GM12864 (cell line): ENCODE measurements around the gene PTPN5.

Experiments used
- DNase-seq: peaks from one replicate; pipeline ENCODE4 v3.0.0-alpha.2; 2011; ENCODE audit warnings: low read depth
- H3K4me3 ChIP-seq: 2 replicates; pipeline ENCODE4 v1.5.1; 2011; ENCODE audit warnings: mild to moderate bottlenecking, low read depth, low read length, control low read depth
- CTCF ChIP-seq: IDR thresholded peaks from 2 replicates; pipeline ENCODE4 v1.5.1; 2011; ENCODE audit warnings: low read depth, mild to moderate bottlenecking, moderate library complexity, low read length, control low read depth, inconsistent platforms; ENCODE audit errors: missing control alignments

PTPN5 gene

DNA sequence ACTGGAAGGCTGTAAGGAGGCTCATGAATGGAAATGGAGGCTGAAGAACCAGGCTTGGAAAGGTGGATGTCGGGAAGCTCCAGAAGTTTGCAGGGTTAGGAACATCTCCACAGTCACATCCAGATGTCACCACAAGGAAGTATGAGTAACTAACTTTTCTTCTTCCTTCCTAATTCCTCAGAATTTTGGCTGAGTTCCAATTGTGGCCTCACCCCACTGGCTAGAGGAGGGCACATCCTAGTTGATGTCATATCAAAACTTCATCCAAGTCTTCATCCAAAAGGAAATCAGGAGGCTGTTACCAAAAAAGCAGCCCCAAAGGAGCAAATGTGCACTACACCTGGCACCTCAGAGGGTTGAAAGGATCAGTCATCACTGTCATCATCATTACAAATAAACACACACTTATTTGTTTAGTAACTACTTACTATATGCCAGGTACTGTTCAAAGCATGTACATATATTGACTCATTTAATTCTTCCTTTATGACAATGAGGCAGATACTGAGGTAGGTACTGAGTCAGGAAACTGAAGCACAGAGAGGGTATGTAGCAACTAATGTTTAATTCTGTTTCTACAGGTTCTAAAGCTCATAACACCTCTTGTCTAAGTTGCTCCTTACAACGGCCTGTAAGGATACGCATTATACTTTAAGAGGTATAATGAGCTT, 7.3 kb upstream of the PTPN5 start:
- TF ChIP-seq CTCF, result no peak
- DNase-seq, result no peak
- no peak overlapping the region for H3K4me3 ChIP-seq

- DNase-seq, result no peak
- no peak for TF ChIP-seq CTCF
- H3K4me3 ChIP-seq, result no peak overlapping the region
Observed at GRCh38 chr11:18794956-18795355, 3.4 kb upstream of the PTPN5 start.

- DNase-seq, result no peak
Observed at GRCh38 chr11:18792827-18793226, 1.2 kb upstream of the PTPN5 start.

DNA sequence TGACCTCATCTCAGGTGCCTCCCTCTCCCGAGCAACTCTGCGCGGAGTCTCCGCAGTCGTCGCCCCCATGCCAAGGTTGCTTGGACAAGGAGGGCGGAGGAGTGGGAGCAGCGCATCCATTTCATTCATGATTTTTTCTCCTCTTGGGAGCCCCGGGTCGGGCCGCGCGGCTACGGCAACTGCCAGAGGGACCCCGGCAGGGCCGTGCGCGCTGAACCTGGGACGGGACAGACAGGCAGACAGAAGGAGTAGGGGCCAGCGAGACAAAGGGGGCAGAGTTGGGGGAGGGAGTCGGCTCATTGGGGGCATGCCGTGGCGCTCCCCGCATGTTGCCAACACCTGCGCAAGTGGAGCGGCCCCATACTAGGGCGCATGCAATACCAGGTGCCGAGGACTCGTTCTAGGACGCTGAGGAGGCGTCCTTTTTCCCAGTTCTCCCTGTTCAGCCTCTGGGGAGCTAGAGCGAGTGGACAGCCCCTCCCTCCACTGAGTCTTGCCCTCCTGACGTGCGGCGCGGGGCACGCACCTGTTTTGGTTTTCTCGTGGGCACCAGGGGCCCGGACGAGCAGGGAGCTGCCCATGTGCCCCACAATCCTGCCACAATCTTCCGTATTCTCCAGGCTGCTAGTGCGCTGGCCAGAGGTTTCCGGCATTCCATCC, 501 bp upstream of the PTPN5 start:
- H3K4me3 ChIP-seq, result no peak overlapping the region
- DNase-seq, result no peak
- TF ChIP-seq CTCF, result no peak

More at GRCh38 chr11:18792827-18793226, 1.2 kb upstream of the PTPN5 start:
- no peak overlapping the region for H3K4me3 ChIP-seq
- TF ChIP-seq CTCF, result no peak

DNA sequence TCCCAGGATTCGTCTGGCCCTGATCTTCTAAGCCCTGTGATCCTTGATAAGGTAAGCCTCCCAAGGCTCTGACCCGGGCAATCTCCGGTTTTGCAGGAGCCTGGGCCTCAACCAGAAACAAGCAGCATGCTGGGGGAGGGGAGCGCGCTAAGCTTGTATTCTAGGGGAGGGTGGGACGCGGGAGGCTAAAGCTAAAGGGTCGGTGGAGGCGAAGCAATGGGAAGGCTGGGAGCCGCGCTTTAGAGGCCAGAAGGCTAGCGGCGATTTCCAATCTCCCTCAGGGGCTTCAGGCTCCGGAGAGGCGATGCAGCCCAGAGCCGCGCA, 753 bp downstream of the PTPN5 start:
- no peak overlapping the region for H3K4me3 ChIP-seq
- TF ChIP-seq CTCF, result no peak
- DNase-seq, result no peak

DNA sequence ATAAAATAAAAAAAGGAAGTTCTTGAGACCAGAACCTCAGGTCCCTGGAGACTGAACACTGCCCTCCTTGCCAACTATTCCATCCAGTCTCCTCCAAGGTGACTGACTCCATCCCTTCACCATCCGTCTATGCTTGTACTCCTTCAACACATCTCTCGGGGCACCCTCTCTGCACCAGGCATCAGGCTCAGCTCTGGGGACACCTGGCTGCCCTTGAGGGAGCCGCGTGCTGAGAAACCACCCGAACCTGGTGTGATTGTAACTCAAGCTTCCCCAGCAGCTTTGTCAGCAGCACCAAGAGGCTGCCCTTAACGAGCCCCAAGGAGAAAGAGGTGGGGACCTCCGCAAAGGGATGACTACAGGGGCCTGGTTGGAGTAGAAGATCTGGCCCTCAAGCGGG, 1.7 kb downstream of the PTPN5 start:
- no peak overlapping the region for H3K4me3 ChIP-seq
- TF ChIP-seq CTCF, result no peak
- DNase-seq, result no peak

DNA sequence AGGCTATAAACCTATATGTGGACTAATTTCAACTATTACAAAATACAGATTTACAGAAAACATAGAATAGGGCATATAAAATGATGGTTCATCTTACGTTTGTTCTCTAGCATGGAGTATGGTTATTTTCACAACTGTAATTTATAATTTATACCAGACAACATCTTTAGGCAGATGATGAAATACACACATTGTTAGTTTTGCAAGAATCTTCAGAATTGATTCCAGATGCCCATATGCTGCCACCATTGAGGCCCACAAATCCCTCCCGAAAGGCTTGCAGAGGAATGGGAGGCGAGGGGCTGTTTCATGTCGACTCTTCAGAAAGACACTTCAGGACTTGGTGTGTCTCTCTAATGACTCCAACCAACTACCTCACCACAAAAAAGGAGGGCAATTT, 6.2 kb downstream of the PTPN5 start:
- no peak for TF ChIP-seq CTCF
- H3K4me3 ChIP-seq, result no peak overlapping the region
- no peak for DNase-seq
